K562 (cell line): Measurements from ENCODE around the gene EFCAB8. TPM values are rescaled to one million over a fixed set of nuclear protein-coding genes. Genes with fewer than 3 reads are reported as not detected.

Experiments
- ATAC-seq: fragments of 200-7000 bp; cut with Tn5 transposase; 3 replicates; pipeline ENCODE4 v1.9.1; 2020; ENCODE audit warnings: moderate library complexity
- BruUV-seq: library from RNA; stranded (reverse); fragments of 400-500 nt; replicated peaks from 2 replicates; lab custom pipeline; 2021; lab: Mats Ljungman, UMichigan
- CTCF ChIA-PET: fragments of 300-600 bp; formaldehyde crosslinking; extraction: SDS; loops from one replicate; lab custom pipeline; 2021; ENCODE audit warnings: low intra/inter-chr PET ratio; lab: Yijun Ruan, JAX
- POLR2A ChIA-PET: fragments of 300-600, 350-650 bp; sonication (Branson Sonifier 250); formaldehyde crosslinking; extraction: SDS; loops from one replicate; lab custom pipeline; 2021; ENCODE audit warnings: antibody characterized with exemption, inconsistent platforms; lab: Yijun Ruan, JAX
- DNase-seq, 4 experiments: peaks; one replicate each; pipeline versions ENCODE4 v3.0.0 to v3.0.0-alpha.2; 2011 to 2018; ENCODE audit warnings: low spot score in 3 of 4, mixed read lengths in 3 of 4; ENCODE audit errors: extremely low read depth in 1 of 4
- FAIRE-seq: peaks from 2 replicates; lab custom pipeline; 2011; peaks lifted over from hg19 to GRCh38; lab: Jason Lieb, UNC
- H2AFZ ChIP-seq: 2 replicates; pipeline ENCODE4 v1.6.0; 2011; ENCODE audit warnings: low read depth, low read length, control low read depth, inconsistent platforms
- H3K27ac ChIP-seq: fragments of 200-600 bp; 3 replicates; pipeline ENCODE4 v1.8.0; 2011; ENCODE audit warnings: low read depth, mild to moderate bottlenecking, control low read depth, inconsistent platforms, low read length, moderate library complexity, mixed read lengths; ENCODE audit errors: extremely low read depth
- H3K27me3 ChIP-seq, 2 experiments: fragments of 300-600 bp in 1 of 2; 2 replicates in 1 of 2; 3 replicates in 1 of 2; pipeline versions ENCODE4 v1.6.0 to v1.8.0; 2011; ENCODE audit warnings: inconsistent platforms in 2 of 2, low read length in 2 of 2, mild to moderate bottlenecking in 1 of 2, mixed read lengths in 1 of 2, moderate library complexity in 1 of 2; ENCODE audit not compliant: control insufficient read depth in 2 of 2, insufficient read depth in 2 of 2
- H3K36me3 ChIP-seq: fragments of 300-600 bp; 3 replicates; pipeline ENCODE4 v1.8.0; 2011; ENCODE audit warnings: mild to moderate bottlenecking, low read length, inconsistent platforms; ENCODE audit not compliant: control insufficient read depth, insufficient read depth
- H3K4me1 ChIP-seq, 2 experiments: fragments of 200-600 bp in 1 of 2; replicated peaks in 1 of 2; 2 replicates in 1 of 2; 3 replicates in 1 of 2; pipeline versions ENCODE4 v1.5.1 to v1.8.0; 2011; ENCODE audit warnings: inconsistent platforms in 2 of 2, low read length in 2 of 2, mild to moderate bottlenecking in 1 of 2, mixed read lengths in 1 of 2, moderate library complexity in 1 of 2; ENCODE audit not compliant: control insufficient read depth in 2 of 2, insufficient read depth in 2 of 2
- H3K4me2 ChIP-seq: 2 replicates; pipeline ENCODE4 v1.6.1; 2011; ENCODE audit warnings: low read length, control low read depth, inconsistent platforms, mixed read lengths; ENCODE audit not compliant: insufficient read depth
- H3K4me3 ChIP-seq: fragments of 200-600 bp; sonication (generic), shearing (Covaris generic); 2 replicates; pipeline ENCODE4 v1.5.1; 2016; ENCODE audit warnings: control low read depth, inconsistent platforms
- H3K79me2 ChIP-seq: fragments of 200-600 bp; 3 replicates; pipeline ENCODE4 v1.8.0; 2011; ENCODE audit warnings: low read length, inconsistent platforms; ENCODE audit not compliant: control insufficient read depth, insufficient read depth
- H3K9ac ChIP-seq, 2 experiments: 2 replicates each; pipeline versions ENCODE4 v1.6.0 to v1.6.1; 2011; ENCODE audit warnings: low read depth in 2 of 2, low read length in 2 of 2, control low read depth in 1 of 2, inconsistent platforms in 1 of 2, mild to moderate bottlenecking in 1 of 2, mixed read lengths in 1 of 2; ENCODE audit not compliant: insufficient read depth in 1 of 2
- H3K9me1 ChIP-seq: one replicate; pipeline ENCODE4 v1.6.0; 2011; ENCODE audit warnings: inconsistent platforms, mild to moderate bottlenecking, low read length, moderate library complexity; ENCODE audit not compliant: control insufficient read depth, insufficient read depth
- H3K9me3 ChIP-seq: replicated peaks from 2 replicates; pipeline ENCODE4 v1.5.1; 2011; ENCODE audit warnings: low read depth, low read length, inconsistent platforms; ENCODE audit not compliant: control insufficient read depth, insufficient read depth
- H4K20me1 ChIP-seq: replicated peaks from 2 replicates; pipeline ENCODE4 v1.6.1; 2011; ENCODE audit warnings: low read length, inconsistent platforms, mixed read lengths; ENCODE audit not compliant: control insufficient read depth, insufficient read depth
- DPF2 ChIP-seq: fragments of 450-650 bp; IDR thresholded peaks from 2 replicates; pipeline ENCODE4 v1.6.1; 2016
- FOXK1 ChIP-seq: sonication (generic); formaldehyde crosslinking; IDR thresholded peaks from 2 replicates; pipeline ENCODE4 v1.8.0; 2022; ENCODE audit warnings: missing genetic modification reagents, mild to moderate bottlenecking, borderline replicate concordance
- GATAD2A ChIP-seq: fragments of 450-650 bp; IDR thresholded peaks from 2 replicates; pipeline ENCODE4 v1.6.1; 2017
- NFE2L1 ChIP-seq: fragments of 450-650 bp; IDR thresholded peaks from 2 replicates; pipeline ENCODE4 v1.6.1; 2016; ENCODE audit warnings: missing genetic modification characterization, low read depth, mild to moderate bottlenecking, missing compliant biosample characterization, moderate library complexity, borderline replicate concordance
- NFRKB ChIP-seq: fragments of 450-650 bp; IDR thresholded peaks from 2 replicates; pipeline ENCODE4 v1.6.1; 2016; ENCODE audit warnings: low read depth
- ZC3H11A ChIP-seq: IDR thresholded peaks from 2 replicates; pipeline ENCODE4 v1.6.1; 2012; ENCODE audit warnings: low read depth, low read length, improper control_type of control experiment
- ZNF583 ChIP-seq: fragments of 250-450 bp; sonication (Bioruptor Pico); IDR thresholded peaks from 2 replicates; pipeline ENCODE4 v1.4.0; 2020
- WGBS: fragments of 100-300 bp; shearing (Covaris generic); methylation state at CpG from one replicate; pipeline ENCODE4 v1.1.6; 2016; ENCODE audit warnings: low coverage, mixed read lengths; ENCODE audit not compliant: insufficient coverage; ENCODE audit errors: missing lambda C conversion rate; 5-methylcytosine and 5-hydroxymethylcytosine counted together
- in situ Hi-C: fragments of 300-500 bp; cut with MboI; formaldehyde crosslinking; loops from 4 replicates; pipeline ENCODE4 v1.15.0; 2018; ENCODE audit warnings: inconsistent platforms, mixed read lengths
- intact Hi-C: fragments of 100-400 bp; cut with micrococcal nuclease; formaldehyde crosslinking; loops from 2 replicates; pipeline ENCODE4 v1.14.2; 2022
- polyA plus RNA-seq, 8 experiments: library from polyadenylated mRNA; depleted of rRNA in 4 of 8; stranded (reverse) in 5 of 8; unstranded in 3 of 8; fragments of >200 nt; fragmentation: Nextera tagmentation in 2 of 8; fragmentation: Illumina TruSeq in 1 of 8; extraction: Ambion mirVana in 2 of 8; extraction: Trizol in 1 of 8; gene quantifications; 2 replicates each; pipeline versions ENCODE4 v1.2.1 to v1.2.3, GENCODE V29; 2011 to 2014; ENCODE audit warnings: inconsistent platforms in 1 of 8, missing spikeins in 1 of 8
- total RNA-seq, 7 experiments: library from RNA; depleted of rRNA in 6 of 7; stranded (reverse); fragments of >200 nt in 6 of 7; fragmentation: Illumina TruSeq in 2 of 7; extraction: Trizol in 2 of 7; gene quantifications; 2 replicates each; pipeline versions ENCODE4 v1.2.1 to v1.2.3, GENCODE V29; 2011 to 2021; ENCODE audit warnings: low replicate concordance in 1 of 7
- TF ChIP-seq, protein P1 (sequence below): fragments of 250-450 bp; sonication (Bioruptor Pico); IDR thresholded peaks from 2 replicates; pipeline ENCODE4 v1.8.0; 2021; ENCODE audit warnings: mild to moderate bottlenecking, moderate library complexity

The EFCAB8 gene
- total and polyA plus RNA-seq, 9 of the 15 experiments (the other 6 are each of a cell fraction or from before 2014, with no cell fraction given), result 0.03 to 0.18 (median 0.11) TPM; not detected in 6

GRCh38 chr20:32984196-32984595 lies 125.5 kb downstream of the EFCAB8 start:
- Histone ChIP-seq H4K20me1 (0 out of 2 replicates have a peak, but pooled peaks cover 11% of the 10 kb centered on the region), H3K9ac (no peak overlapping the region), H3K4me1 (no peaks in the 10 kb centered on the region; a peak in 1 of 5 replicates), H3K9me1 (no peaks in the 10 kb centered on the region), H3K27me3 (peaks cover 11 to 45% of the 10 kb centered on the region in 2 experiments; a peak in 4 of 5 replicates), H3K9me3 (no peaks in the 10 kb centered on the region), H3K36me3 (no peaks in the 10 kb centered on the region), H3K79me2 (no peaks in the 10 kb centered on the region), H3K27ac (no peak overlapping the region), H3K4me3 (no peak overlapping the region), H2AFZ (no peak overlapping the region), H3K4me2 (no peak overlapping the region)
- whole genome bisulfite sequencing, result 8% methylated on average over 7 of the region's 7 CpGs
- TF ChIP-seq NFE2L1 (tag), result no peak
- no peak for TF ChIP-seq FOXK1 (CRISPR knock-in tag)
- no peak for TF ChIP-seq GATAD2A
- TF ChIP-seq ZC3H11A, result no peak
- no peak for TF ChIP-seq DPF2
- TF ChIP-seq ZNF583 (CRISPR knock-in tag), result no peak
- TF ChIP-seq NFRKB, result no peak
- TF ChIP-seq, protein P1, sequence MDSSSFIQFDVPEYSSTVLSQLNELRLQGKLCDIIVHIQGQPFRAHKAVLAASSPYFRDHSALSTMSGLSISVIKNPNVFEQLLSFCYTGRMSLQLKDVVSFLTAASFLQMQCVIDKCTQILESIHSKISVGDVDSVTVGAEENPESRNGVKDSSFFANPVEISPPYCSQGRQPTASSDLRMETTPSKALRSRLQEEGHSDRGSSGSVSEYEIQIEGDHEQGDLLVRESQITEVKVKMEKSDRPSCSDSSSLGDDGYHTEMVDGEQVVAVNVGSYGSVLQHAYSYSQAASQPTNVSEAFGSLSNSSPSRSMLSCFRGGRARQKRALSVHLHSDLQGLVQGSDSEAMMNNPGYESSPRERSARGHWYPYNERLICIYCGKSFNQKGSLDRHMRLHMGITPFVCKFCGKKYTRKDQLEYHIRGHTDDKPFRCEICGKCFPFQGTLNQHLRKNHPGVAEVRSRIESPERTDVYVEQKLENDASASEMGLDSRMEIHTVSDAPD (CRISPR knock-in tag), result no peak
- ATAC-seq, result peak; percentile 84
- intact Hi-C loops (no loop called here), in situ Hi-C loops (no loop called here)
- ChIA-PET CTCF (no interaction called here), POLR2A (interaction anchor here (0.8 kb wide), 1 partner anchor 11 kb away, joined by 5 read pairs; no protein-coding TSS in a partner anchor)
- DNase-seq, result peak; percentile 27 to 39 (median 31)
- no TSS peak for BruUV-seq
- no peak for FAIRE-seq
